Medulla oblongata (tissue), 1 donor: ENCODE results near the gene NIPBL.
A peak's percentile ranks its signal among the peaks of the same experiment; 100 is the strongest.
"Not testable (repeated sequence)": the region's sequence is repeated elsewhere in the genome, so short reads cannot be mapped to it uniquely, and the experiment has no call there.

ENCODE experiments used
- DNase-seq: peaks from one replicate; pipeline ENCODE4 v3.0.0-alpha.2; 2015; ENCODE audit errors: extremely low spot score

NIPBL gene

DNA sequence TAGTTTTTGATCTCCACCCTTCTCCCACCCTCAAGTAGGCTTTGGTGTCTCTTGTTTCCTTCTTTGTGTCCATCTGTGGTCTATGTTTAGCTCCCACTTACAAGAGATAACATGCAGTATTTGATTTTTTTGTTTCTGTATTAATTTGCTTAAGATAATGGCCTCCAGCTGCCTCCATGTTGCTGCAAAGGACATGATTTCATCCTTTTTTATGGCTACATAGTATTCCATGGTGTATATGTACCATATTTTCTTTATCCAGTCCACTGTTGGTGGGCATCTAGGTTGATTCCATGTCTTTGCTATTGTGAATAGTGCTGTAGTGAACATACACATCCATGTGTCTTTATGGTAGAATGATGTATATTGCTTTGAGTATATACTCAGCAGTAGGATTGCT lies 24.5 kb downstream of the NIPBL start:
- DNase-seq: not testable (repeated sequence)

GRCh38 chr5:36901856-36902255 lies 25.3 kb downstream of the NIPBL start:
- DNase-seq: no peak

DNA sequence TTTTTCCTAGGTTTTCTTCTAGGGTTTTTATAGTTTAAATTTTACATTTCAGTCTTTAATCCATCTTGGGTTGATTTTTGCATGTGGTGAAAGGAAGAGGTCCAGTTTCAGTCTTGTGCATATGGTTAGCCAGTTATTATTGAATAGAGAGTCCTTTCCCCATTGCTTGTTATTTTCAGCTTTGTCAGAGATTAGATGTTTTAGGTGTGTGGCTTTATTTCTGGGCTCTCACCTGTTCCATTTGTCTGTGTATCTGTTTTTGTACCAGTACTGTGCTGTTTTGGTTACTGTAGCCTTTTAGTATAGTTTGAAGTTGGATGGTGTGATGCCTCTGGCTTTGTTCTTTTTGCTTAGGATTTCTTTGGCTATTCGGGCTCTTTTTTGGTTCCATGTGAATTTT lies 25.8 kb downstream of the NIPBL start:
- DNase-seq: no peak

GRCh38 chr5:36904677-36905076 lies 28.1 kb downstream of the NIPBL start:
- DNase-seq: no peak

- DNase-seq: no peak
These were observed 32.1 kb downstream of the NIPBL start for GRCh38 chr5:36908544-36909260.

GRCh38 chr5:36915653-36916052 lies 39.1 kb downstream of the NIPBL start:
- DNase-seq: no peak

- DNase-seq: not testable (repeated sequence)
These were observed 40.0 kb downstream of the NIPBL start for GRCh38 chr5:36916614-36917013.

DNA sequence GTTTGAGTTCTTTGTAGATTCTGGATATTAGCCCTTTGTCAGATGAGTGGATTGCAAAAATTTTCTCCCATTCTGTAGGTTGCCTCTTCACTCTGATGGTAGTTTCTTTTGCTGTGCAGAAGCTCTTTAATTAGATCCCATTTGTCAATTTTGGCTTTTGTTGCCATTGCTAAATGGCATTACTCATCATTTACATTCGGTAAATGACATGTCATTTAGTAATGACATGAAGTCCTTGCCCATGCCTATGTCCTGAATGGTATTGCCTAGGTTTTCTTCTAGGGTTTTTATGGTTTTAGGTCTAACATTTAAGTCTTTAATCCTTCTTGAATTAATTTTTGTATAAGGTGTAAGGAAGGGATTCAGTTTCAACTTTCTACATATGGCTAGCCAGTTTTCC lies 40.8 kb downstream of the NIPBL start:
- DNase-seq: not testable (repeated sequence)

GRCh38 chr5:36919238-36919637 lies 42.7 kb downstream of the NIPBL start:
- DNase-seq: no peak

DNA sequence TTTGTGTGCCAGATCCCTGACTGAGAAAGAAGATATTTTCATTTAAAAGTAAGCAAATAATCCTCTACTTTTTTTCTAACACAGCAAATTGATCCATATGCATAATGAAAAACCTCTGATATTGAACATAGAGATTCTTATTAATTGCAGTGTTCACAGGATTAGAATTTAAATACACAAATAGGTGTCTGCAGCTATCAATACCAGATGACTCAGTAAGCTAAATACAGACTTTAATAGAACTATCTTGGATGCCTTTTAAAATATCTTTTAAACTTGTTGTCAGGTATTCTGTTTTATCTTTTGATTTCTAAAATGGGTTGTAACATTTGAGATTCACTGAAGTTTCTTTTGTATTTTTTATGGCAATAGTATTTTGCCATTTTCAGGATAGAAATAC lies 43.1 kb downstream of the NIPBL start:
- DNase-seq: no peak

DNA sequence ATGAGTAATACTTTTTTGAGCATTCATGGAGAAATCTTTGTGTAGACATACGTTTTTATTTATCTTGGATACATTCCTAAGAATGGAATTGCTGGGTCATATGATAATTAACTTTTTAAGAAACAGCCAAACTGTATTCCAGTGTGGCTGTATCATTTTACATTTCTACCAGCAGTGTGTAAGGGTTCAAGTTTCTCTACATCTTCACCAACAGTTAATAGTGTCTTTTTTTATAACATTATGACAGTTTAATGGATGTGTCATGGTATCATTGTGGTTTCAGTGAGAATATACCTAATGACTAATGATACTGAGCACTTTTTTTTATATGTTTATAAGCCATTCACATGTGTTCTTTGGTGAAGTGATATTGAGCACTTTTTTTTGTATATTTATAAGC lies 52.4 kb downstream of the NIPBL start:
- no peak for DNase-seq

GRCh38 chr5:36929438-36929837 lies 52.9 kb downstream of the NIPBL start:
- no peak for DNase-seq

DNA sequence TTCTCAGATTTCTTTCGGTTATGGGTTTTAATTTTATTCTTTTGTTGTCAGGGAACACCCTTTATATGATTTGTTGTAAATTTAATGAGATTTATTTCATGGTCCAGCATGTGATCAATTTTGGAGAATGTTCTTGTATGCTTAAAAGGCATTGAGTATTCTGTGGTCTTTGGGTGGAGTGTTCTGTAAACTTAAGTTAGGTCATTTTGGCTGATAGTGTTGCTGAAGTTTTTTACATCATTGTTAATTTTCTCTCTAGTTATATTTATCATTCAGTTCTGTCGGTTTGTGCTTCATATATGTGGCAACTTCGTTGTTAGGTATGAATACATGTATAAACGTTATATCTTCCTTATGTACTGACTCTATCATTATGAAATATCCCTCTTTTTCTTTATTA lies 55.5 kb downstream of the NIPBL start:
- DNase-seq: no peak

- DNase-seq: no peak
These were observed 56.1 kb downstream of the NIPBL start for GRCh38 chr5:36932699-36933098.

DNA sequence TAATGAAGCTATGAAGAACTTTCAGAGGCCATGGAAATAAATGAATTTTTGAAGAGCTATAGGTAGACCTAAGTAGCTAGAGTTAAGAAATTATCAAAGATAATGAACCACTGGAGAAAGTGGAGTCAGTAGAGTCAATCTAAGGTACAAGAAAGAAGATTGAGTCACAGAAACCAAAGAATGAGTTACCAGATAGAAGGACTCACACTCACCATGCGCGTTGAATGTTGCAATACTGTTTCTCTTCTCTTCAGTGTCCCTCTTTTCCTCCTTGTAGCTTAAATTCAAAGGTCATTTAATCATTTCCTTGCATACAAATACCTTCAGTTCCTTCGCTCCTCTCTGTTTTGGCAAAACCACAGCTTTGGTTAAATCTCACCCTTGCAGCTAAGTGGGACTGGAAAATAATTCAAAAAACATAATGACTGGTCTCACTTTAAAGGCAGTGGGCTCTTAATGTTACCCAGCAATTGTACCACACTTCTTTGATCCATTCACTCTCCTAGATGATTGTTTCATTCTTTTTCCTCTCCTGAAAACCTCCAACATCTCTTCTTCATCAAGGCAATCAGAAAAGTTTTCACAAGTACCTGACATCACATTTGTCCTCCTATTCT lies 58.3 kb downstream of the NIPBL start:
- no peak for DNase-seq

GRCh38 chr5:36935805-36936204 lies 59.2 kb downstream of the NIPBL start:
- DNase-seq: no peak

GRCh38 chr5:36936309-36936708 lies 59.7 kb downstream of the NIPBL start:
- no peak for DNase-seq

- no peak for DNase-seq
These were observed 61.6 kb downstream of the NIPBL start for GRCh38 chr5:36938129-36938528.

- DNase-seq: no peak
These were observed 63.6 kb downstream of the NIPBL start for GRCh38 chr5:36939969-36940858.

DNA sequence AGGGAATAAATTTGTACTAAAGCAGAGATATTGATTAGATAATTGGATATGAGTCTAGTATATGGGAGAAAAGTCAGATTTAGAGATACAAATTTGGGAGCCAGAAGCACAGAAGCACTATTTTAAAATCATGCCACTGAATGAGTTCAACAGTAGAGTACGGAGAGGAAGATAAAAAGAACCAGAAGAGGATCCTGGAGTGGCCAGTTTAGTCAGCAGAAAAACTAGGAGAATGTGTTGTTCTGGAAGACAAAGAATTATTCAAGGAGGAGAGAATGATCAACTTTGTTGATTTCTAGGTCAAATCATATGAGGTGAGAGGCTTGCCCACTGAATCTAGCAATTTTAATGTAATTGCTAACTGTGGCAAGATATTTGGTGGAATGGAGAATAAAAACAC lies 67.0 kb downstream of the NIPBL start:
- peak; percentile 26 for DNase-seq

- no peak for DNase-seq
These were observed 67.5 kb downstream of the NIPBL start for GRCh38 chr5:36944024-36944423.

DNA sequence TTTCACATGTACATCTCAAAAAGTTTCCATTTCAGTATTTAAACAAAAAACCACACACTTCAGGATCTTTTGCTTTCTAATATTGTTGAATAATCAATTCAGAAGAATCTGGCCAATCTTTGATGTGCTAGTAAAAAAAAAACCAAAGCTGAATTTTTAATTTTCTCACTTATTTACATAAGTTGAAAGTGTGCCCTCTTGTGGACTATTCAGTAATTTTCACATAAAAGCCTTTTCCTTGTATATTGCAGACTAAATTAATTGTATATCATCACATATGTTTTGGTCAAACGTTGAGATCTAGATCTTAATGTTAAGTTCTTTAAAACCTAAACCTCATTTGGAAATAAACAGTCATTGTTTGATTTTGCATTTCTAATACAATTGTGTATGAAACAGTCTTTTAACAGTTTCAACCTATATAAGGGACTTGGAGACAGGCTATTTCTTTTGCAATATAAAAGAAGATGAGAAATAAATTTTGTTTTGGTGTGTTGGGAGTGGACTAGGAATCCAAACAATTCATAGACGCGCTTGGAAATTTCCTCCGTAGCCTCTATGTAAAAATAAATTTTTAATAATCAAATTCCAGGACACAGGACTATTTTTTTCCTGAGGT lies 68.1 kb downstream of the NIPBL start:
- peak; percentile 75 for DNase-seq
